Nucleus accumbens (tissue), 56 donors: ENCODE measurements around the gene DNMT1.
"Not testable (repeated sequence)": the region's sequence is repeated elsewhere in the genome, so short reads cannot be mapped to it uniquely, and the experiment has no call there.

Experiments
- DNase-seq, 56 donors: peaks; one replicate each; lab custom pipeline; 2025; lab: John Stamatoyannopoulos, UW

Gene DNMT1

DNA sequence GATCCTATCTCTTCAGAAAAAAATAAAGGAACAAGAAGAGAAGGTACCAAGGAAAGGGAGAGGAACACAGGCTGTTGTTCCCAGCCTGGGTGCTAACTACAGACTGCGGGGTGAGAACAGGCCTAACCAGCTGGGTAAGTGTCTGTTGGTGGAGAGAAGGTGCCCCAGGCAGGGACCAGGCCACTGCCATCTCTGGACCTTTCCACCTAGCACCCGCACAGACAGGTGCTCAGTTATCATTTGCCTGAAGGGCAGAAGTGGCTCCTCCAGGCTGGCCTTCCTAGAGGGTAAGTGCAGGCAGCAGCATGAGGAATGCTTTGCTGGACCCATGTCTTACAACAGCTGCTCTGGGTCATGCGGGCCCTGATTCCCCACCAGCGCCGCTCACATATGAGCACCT, 10.1 kb downstream of the DNMT1 start:
- no peak for DNase-seq

DNA sequence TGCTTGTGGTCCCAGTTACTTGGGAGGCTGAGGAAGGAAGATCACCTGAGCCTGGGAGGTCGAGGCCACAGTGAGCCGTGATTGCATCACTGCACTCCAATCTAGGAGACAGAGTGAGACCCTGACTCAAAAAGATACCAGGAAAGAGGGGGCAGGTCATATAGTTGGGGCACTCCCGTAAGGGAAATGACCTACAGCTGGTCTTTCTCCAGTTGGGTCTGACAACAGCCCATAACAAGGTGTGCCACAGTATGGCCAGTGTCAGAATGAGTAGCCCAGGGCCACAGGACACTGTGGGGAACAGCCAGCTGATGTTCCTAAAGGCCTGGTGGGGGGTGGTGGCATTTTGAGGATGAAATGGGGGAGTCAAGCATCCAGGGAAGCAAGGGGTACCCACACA, 10.8 kb downstream of the DNMT1 start:
- DNase-seq, result no peak

DNA sequence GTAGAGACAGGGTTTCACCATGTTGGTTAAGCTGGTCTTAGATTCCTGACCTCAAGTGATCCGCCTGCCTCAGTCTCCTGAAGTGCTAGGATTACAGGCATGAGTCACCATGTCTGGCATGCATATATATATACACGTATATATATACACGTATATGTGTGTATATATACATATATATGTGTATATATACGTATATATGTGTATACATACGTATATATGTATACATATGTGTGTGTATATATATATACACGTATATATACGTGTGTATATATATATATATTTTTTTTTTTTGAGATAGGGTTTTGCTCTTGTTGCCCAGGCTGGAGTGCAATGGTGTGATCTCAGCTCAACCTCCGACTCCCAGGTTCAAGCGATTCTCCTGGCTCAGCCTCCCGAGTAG, 11.9 kb downstream of the DNMT1 start:
- no peak for DNase-seq

DNA sequence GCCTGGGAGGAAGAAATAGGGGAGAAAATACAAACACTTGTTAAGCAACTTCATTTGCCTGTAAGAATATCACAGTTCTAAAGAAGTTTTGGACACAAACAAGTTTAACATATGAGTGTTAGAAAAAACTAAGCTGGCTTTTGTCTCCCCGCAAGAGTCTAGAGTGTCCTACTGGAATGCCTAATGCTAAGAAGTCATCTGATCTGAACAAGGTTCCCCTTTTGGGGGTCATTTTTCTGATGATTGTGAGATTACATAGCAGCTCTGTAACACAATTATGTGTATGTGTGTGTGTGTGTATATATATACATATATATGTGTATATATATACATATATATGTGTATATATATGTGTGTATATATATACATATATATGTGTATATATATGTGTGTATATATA, 12.7 kb downstream of the DNMT1 start:
- no peak for DNase-seq

DNA sequence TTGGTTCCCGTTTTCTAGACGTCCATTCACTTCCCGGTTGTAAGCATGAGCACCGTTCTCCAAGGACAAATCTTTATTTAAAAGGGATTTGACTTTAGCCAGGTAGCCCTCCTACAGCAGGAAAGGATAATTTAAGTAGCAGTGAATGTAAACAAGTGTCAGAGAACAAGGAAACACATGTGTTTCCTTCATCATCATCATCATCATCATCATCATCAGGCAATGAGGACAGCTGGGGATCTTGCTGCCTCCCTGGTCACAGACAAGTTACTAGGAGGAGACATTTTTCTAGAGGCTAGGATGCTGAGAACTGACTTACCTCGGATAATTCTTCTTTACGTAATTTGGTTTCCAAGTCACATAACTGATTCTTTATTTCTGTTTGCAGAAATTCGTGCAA, 14.3 kb downstream of the DNMT1 start:
- no peak for DNase-seq

DNA sequence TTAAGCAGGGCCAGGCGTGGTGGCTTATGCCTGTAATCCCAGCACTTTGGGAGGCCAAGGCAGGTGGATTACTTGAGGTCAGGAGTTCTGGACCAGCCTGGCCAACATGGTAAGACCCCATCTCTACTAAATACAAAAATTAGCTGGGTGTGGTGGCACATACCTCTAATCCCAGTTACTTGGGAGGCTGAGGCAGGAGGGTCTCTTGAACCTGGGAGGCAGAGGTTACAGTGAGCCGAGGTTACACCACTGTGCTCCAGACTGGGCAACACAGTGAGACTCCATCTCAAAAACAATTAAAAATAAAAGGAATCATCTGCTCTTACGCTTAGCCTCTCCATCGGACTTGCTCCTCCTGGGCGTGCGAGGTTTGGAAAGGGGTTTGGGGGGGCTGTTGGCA, 14.7 kb downstream of the DNMT1 start:
- DNase-seq, result not testable (repeated sequence)

DNA sequence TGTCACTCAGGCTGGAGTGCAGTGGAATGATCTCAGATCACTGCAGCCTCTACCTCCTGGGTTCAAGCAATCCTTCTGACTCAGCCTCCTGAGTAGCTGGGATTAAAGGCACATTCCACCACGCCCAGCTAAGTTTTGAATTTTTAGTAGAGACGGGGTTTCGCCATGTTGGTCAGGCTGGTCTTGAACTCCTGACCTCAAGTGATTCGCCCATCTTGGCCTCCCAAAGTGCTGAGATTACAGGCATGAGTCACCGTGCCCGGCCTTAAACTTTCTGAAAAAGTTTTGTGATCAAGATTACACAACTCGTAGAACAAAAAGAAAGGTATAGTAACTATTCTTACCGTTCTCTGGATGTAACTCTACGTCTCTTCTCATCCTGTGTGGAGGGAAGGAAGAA, 21.2 kb downstream of the DNMT1 start:
- no peak for DNase-seq

DNA sequence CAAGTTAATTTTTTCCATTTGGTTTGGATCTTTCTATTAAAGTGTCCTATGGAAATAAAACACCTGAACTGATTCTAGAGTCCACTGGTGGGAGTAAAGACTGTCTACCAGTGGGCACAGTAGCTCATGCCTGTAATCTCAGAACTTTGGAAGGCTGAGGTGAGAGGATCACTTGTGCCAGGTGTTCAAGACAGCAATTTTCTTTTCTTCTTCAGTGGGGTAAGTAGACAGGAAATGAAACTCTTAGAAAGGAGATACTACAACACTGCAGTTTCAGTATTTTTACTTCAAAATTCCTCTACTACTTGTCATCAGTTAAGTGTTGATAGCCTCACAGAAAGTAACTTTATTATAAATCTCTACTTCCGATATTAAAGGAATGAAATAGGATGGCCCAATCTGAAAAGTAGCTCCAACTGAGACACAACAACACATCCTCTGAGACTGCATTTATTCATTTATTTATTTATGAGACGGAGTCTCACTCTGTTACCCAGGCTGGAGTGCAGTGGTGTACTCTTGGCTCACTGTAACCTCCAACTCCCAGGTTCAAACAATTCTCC, 26.3 kb downstream of the DNMT1 start:
- DNase-seq, result no peak

DNA sequence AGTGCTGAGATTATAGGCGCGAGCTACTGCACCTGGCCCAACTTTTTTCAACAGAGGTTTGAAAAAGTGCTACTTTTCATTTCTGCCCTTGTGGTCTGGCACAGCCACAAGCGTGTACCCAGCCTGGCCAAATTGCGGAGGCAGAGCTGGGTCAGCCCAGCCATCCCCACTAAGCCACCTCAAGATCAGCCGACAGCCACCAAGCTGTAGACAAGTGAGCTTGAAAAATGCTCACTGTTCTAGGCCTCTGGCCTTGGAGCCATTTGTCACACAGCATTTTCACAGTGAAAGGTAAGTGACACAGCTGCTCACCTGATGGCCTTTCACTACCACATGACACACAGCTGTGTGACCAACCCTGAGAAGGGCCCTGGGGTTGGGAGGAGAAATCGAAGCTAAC, 27.3 kb downstream of the DNMT1 start:
- no peak for DNase-seq

DNA sequence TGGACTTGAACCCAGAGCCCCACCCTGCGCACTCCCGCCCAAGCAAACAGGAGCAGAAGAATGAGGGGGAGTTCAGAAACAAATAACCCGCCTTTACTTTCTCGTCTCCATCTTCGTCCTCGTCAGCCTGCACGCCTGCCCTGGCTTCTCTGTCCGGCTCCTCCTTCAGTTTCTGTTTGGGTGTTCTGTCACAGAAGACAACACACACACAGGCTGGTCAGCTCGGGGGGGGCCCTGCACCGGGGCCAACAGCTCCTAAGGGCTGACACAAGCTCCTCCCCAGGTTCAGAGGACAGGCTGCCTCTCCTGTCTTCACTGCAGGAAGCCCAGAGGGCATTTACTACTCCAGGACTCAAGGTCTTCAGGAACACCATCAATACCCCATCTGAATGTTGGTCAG, 28.3 kb downstream of the DNMT1 start:
- DNase-seq, result not testable (repeated sequence)

DNA sequence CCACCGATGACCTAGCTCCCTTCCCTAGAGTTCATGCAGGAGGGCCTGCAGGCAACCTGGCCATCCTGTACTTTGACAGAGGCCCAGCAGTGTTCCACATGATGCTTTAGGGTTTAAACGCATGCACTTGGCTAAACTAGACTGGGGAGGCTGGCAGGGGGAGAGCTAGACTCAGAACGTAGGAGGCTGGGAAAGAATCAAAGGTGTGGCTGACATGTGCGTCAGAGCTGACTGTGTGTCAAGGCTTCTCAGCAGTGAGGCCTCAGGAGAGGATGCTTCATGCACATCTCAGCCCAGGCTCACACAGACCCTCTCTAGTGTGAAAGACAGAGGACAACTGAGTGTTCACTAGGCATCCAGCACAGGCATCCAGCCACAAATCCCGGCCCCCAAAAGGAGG, 28.7 kb downstream of the DNMT1 start:
- peak in 15 of 56 donors; percentile 3 to 46 (median 13) for DNase-seq

DNA sequence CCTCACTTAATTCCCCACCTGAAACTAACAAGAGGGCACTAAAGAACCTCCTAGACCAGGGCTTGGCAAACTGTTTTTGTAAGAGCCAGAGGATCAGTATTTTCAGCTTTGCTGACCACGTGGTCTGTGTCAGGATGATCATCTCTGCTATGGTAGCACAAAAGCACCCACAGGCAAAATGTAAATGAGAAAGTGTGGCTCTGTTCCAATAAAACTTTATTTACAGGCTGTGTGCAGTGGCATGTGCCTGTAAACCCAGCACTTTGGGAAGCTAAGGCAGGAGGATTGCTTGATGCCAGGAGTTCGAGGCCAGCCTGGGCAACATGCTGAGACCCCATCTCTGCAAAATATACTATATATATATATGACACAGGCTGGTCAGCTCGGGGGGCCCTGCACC, 31.2 kb downstream of the DNMT1 start:
- no peak for DNase-seq

DNA sequence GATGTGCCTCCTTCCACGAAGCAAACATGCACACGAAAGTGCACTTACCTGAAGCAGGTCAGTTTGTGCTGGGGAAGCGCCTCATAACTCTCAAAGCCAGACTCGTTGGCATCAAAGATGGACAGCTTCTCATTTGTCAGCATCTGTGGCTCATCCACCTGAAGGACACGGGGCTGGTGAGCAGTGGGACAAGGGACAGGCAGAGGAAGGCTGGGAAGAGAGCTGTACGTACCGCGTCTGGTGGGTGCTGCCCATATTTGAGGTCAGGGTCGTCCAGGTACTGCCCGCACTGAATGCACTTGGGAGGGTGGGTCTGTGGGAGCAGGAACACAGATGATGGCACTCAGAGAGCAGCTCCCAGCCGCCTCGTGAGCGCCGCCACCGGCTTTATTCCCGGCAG, 35.1 kb downstream of the DNMT1 start:
- DNase-seq, result no peak

DNA sequence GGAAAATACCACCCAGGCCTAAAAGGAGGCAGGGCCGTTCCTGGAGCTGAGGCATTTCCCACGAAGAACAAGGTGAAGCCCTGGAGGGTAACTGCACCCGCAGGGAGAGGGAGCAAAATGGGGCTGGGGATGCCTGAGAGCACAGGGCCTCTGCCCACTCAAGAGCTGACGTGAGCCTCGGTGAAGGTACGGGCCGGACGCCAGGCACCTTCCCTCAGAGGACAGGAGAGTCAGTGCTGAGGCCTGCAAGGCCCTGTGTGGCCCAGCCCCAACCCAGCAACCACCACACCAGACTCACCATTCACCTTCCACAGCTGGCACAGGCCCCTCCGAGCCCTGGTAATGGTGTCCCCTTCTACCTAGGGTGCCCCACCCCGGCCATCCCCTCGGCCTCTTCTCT, 36.3 kb downstream of the DNMT1 start:
- DNase-seq, result no peak

DNA sequence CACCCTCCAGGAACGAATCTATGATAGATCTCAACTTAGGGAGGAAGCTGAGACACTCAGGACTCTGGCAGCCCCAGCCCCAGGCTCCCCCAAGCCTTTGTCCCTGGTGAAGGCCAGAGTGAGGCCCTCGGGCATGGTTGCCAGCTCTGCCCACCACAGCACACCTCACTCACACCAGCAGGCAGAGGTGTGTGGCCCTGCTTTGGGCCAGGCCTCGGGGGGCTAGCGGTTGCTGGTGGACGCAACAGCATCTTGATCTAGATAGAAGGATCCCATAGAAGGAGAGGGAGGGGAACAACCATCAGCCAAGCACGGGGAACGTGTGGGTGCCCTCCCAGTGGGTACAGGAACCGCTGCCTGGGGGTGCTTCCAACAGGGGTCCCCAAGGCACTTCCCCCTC, 36.7 kb downstream of the DNMT1 start:
- no peak for DNase-seq

DNA sequence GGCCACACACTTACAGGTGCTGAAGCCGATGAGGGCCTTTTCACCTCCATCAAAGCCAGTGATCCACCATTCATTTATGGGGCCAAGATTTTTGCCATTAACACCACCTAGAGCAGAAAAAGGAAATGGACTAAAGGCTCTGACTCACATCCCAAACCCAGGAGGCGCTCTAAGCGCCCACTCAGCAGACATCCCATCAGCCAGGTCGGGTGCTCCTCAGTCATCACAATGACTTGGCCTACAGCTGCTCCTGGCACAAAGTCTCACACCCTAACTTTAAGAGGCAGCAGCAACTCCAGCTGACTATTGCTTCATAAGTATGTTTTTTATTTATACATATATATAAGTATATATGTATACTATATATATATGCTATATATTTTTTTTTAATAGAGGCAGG, 38.9 kb downstream of the DNMT1 start:
- no peak for DNase-seq

DNA sequence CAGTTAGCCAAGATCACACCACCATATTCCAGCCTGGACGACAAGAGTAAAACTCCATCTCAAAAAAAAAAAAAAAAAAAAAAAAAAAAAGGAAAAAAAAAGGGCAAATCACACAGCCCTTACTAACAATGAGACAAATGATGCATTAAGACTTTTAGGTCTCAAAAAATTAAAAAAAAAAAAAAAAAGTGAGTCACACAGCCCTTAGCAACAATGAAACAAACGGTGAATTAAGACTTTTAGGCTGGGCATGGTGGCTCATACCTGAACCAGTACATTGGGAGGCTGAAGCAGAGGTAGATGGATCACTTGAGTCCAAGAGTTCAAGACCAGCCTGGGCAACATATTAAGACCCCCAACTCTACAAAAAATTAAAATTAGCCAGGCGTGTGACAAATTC, 42.7 kb downstream of the DNMT1 start:
- no peak for DNase-seq

DNA sequence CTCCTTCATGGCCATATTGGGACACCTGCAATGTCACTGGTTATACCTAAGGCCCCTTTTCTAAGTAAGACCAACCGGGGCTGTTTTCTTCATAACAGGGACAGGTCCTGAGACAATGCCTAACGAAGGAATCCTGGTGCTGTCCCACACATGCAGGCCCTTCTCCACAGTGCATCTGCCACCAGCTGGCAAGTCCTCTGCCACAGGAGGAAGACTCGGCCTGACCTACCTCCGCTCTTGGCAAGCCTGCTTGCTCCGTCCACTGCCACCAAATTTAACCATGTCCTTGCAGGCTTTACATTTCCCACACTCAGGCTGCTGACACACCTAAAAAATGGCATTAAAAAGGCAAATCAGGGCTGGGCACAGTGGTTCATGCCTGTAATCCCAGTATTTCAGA, 43.2 kb downstream of the DNMT1 start:
- no peak for DNase-seq

DNA sequence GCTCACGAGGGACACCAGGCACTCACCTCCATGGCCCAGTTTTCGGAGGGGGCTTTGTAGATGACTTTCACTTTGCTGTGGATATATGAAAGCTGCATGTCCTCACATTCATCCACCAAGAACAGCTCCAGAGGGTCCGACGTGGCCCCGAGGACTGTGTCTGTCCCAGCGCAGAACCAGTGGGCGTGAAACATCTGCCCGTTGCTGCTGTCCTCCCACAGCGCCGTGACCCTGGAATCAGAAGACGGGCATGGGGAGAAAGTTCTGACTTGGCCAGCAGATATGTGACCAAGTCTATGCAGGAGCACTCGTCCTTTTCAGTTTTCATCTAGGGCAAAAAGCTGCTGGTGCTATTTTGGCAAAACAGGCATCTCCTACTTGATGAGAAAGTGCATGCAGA, 45.3 kb downstream of the DNMT1 start:
- no peak for DNase-seq

DNA sequence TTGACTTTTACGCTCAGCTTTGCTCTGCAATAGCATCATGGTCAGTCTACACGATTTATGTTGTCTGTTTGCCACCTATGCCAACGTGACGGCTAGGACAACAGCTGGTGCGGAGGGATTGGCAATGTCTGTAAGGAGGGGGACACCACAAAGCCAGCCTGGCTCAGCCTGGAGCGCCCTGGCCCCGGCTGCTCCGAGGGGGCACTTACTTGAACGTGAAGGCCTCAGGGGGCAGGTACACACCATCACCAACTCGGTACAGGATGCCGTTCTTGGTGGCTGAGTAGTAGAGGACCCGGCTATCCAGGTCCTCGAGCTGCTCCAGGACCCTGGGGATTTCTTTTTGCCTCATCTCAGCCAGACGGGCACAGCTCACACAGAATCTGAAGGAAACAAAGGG, 48.6 kb downstream of the DNMT1 start:
- DNase-seq, result no peak

DNA sequence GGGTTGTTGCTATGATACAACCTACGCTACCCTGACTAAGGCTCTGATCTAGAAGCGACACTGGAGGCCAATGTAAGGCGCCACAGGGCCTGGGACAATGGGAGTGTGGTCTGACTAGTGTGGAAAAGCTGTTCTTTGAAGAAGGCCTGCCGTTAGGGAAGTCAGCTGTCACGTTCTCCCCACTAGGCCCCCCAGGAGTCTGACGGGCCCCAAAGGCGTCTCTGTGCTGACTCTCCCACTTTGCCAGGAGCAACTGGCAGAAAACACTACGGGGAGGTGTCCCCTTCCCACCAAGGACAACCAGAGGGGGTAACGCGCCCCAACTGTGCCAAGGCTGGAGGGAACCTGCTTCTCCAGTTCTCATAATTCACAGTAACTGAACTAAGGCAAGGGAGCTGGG, 49.7 kb downstream of the DNMT1 start:
- DNase-seq, result no peak

DNA sequence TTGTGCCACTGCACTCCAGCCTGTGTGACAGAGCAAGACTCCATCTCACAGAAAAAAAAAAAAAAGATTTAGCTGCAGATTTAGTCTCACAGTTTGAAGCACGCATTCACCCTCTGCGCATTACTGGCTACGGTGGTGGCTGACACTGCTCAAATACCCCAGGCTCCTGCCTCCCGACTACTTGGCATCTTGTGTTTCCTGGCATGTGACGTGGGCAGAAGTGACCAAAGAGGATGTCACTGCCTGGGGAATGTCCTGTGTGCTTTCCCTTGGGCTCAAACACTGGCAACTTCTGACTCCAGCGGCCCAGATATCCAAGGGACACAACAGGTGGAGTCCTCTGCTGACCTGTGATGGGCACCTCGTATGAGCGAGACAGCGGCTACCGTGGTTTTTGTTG, 50.4 kb downstream of the DNMT1 start:
- DNase-seq, result no peak

DNA sequence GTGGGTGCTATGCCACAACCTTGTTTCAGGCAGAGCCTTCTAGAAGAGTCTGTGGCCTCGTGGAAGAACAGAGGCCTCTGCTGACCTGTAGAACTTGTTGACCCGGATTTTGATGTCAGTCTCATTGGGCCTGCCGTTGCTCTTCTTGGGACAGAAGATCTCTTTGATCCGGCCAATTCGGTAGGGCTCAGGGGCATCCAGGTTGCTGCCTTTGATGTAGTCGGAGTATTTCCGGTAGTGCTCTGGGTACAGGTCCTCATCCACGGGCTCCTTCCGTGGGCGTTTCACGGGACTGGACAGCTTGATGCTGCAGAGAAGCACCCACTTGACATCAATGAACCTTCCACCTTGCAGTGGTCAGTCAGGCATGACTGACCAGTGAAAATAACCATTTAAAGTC, 51.1 kb downstream of the DNMT1 start:
- DNase-seq, result no peak
